Liver (tissue), 9 donors: ENCODE measurements around the gene JAK2. TPM values are rescaled to one million over a fixed set of nuclear protein-coding genes. Genes with fewer than 3 reads are reported as not detected.
"Not testable (repeated sequence)": the region's sequence is repeated elsewhere in the genome, so short reads cannot be mapped to it uniquely, and the experiment has no call there.

Source experiments
- DNase-seq: peaks from one replicate; pipeline ENCODE4 v3.0.0-alpha.2; 2017; ENCODE audit warnings: low spot score
- H3K27ac ChIP-seq, 2 donors: one replicate each; pipeline ENCODE4 v1.7.0; 2013; ENCODE audit warnings: inconsistent platforms in 2 of 2, low read length in 2 of 2, control low read depth in 1 of 2, low read depth in 1 of 2, mild to moderate bottlenecking in 1 of 2
- H3K27me3 ChIP-seq, 4 donors: one replicate each; pipeline versions ENCODE4 v1.6.1 to v1.7.0; 2013; ENCODE audit warnings: low read length in 3 of 4, inconsistent platforms in 1 of 4, mild to moderate bottlenecking in 1 of 4, moderate library complexity in 1 of 4; ENCODE audit not compliant: control insufficient read depth in 4 of 4, insufficient read depth in 4 of 4
- H3K36me3 ChIP-seq, 4 donors: one replicate each; pipeline versions ENCODE4 v1.6.1 to v1.7.0; 2013; ENCODE audit warnings: low read length in 3 of 4, mild to moderate bottlenecking in 3 of 4, low read depth in 1 of 4, moderate library complexity in 1 of 4; ENCODE audit not compliant: control insufficient read depth in 4 of 4, insufficient read depth in 3 of 4
- H3K4me1 ChIP-seq, 4 donors: one replicate each; pipeline versions ENCODE4 v1.6.1 to v1.7.0; 2013; ENCODE audit warnings: low read length in 3 of 4, mild to moderate bottlenecking in 3 of 4, moderate library complexity in 1 of 4; ENCODE audit not compliant: control insufficient read depth in 4 of 4, insufficient read depth in 4 of 4
- H3K4me3 ChIP-seq, 3 donors: one replicate each; pipeline versions ENCODE4 v1.6.1 to v1.7.0; 2013; ENCODE audit warnings: low read length in 3 of 3, control low read depth in 1 of 3, low read depth in 1 of 3, mild to moderate bottlenecking in 1 of 3
- H3K9ac ChIP-seq, 2 donors: one replicate each; pipeline ENCODE4 v1.7.0; 2013; ENCODE audit warnings: low read length in 2 of 2, mild to moderate bottlenecking in 2 of 2, moderate library complexity in 2 of 2, control low read depth in 1 of 2, low read depth in 1 of 2
- H3K9me3 ChIP-seq, 4 donors: one replicate each; pipeline versions ENCODE4 v1.6.1 to v1.7.0; 2013; ENCODE audit warnings: low read length in 3 of 4; ENCODE audit not compliant: control insufficient read depth in 4 of 4
- CTCF ChIP-seq: fragments of 150-350 bp; IDR thresholded peaks from 2 replicates; pipeline ENCODE4 v1.5.1; 2017; ENCODE audit warnings: improper control_type of control experiment, low read depth, low read length; ENCODE audit not compliant: missing input control
- EGR1 ChIP-seq, 2 donors: IDR thresholded peaks; 2 replicates each; pipeline ENCODE4 v1.6.1; 2016 to 2018; ENCODE audit warnings: antibody characterized with exemption in 2 of 2, low read depth in 2 of 2
- FOXA1 ChIP-seq: IDR thresholded peaks from 2 replicates; pipeline ENCODE4 v1.6.1; 2016; ENCODE audit warnings: antibody characterized with exemption
- FOXA2 ChIP-seq: IDR thresholded peaks from 2 replicates; pipeline ENCODE4 v1.6.1; 2016; ENCODE audit warnings: antibody characterized with exemption
- GABPA ChIP-seq, 2 donors: IDR thresholded peaks in 1 of 2; conservative IDR thresholded peaks in 1 of 2; 2 replicates each; pipeline ENCODE4 v1.6.1; 2016; ENCODE audit warnings: antibody characterized with exemption in 2 of 2, mild to moderate bottlenecking in 1 of 2, moderate library complexity in 1 of 2
- HNF4A ChIP-seq, 2 donors: conservative IDR thresholded peaks; 2 replicates each; pipeline ENCODE4 v1.6.1; 2016; ENCODE audit warnings: antibody characterized with exemption in 2 of 2, mild to moderate bottlenecking in 2 of 2
- HNF4G ChIP-seq: IDR thresholded peaks from 2 replicates; pipeline ENCODE4 v1.6.1; 2016; ENCODE audit warnings: antibody characterized with exemption
- JUND ChIP-seq, 2 donors: IDR thresholded peaks; 2 replicates each; pipeline ENCODE4 v1.6.1; 2016; ENCODE audit warnings: antibody characterized with exemption in 2 of 2
- MAX ChIP-seq: IDR thresholded peaks from 2 replicates; pipeline ENCODE4 v1.6.1; 2016; ENCODE audit warnings: antibody characterized with exemption
- NR2F2 ChIP-seq: IDR thresholded peaks from 2 replicates; pipeline ENCODE4 v1.6.1; 2016; ENCODE audit warnings: antibody characterized with exemption
- RAD21 ChIP-seq, 2 donors: IDR thresholded peaks; 2 replicates each; pipeline ENCODE4 v1.6.1; 2016; ENCODE audit warnings: antibody characterized with exemption in 2 of 2, mild to moderate bottlenecking in 2 of 2
- REST ChIP-seq: IDR thresholded peaks from 2 replicates; pipeline ENCODE4 v1.6.1; 2016; ENCODE audit warnings: antibody characterized with exemption, mild to moderate bottlenecking
- RXRA ChIP-seq, 2 donors: IDR thresholded peaks; 2 replicates each; pipeline ENCODE4 v1.6.1; 2017 to 2018; ENCODE audit warnings: antibody characterized with exemption in 2 of 2, mild to moderate bottlenecking in 1 of 2
- SP1 ChIP-seq: IDR thresholded peaks from 2 replicates; pipeline ENCODE4 v1.6.1; 2018; ENCODE audit warnings: antibody characterized with exemption, mild to moderate bottlenecking
- TAF1 ChIP-seq: conservative IDR thresholded peaks from 2 replicates; pipeline ENCODE4 v1.6.1; 2016; ENCODE audit warnings: antibody characterized with exemption, mild to moderate bottlenecking
- YY1 ChIP-seq: IDR thresholded peaks from 2 replicates; pipeline ENCODE4 v1.6.1; 2016; ENCODE audit warnings: antibody characterized with exemption, mild to moderate bottlenecking
- ZBTB33 ChIP-seq: IDR thresholded peaks from 2 replicates; pipeline ENCODE4 v1.6.1; 2016; ENCODE audit warnings: antibody characterized with exemption
- WGBS: extraction: QIAGEN DNeasy Blood & Tissue Kit; methylation state at CpG from one replicate; pipeline ENCODE4 v1.1.7; 2013; 5-methylcytosine and 5-hydroxymethylcytosine counted together
- polyA plus RNA-seq, 2 donors: library from polyadenylated mRNA; stranded (reverse) in 1 of 2; unstranded in 1 of 2; fragments of 200-250 nt in 1 of 2; fragments of >200 nt in 1 of 2; fragmentation: Nextera tagmentation in 1 of 2; extraction: Ambion mirVana in 1 of 2; gene quantifications; one replicate each; pipeline versions ENCODE4 v1.2.1 to v1.2.3, GENCODE V29; 2013 to 2015
- total RNA-seq, 2 donors: library from RNA; depleted of rRNA; stranded (reverse); fragments of >200 nt; gene quantifications; one replicate each; pipeline ENCODE4 v1.2.3, GENCODE V29; 2014
- TF ChIP-seq, protein P1 (sequence below): IDR thresholded peaks from 2 replicates; pipeline ENCODE4 v1.6.1; 2016; ENCODE audit warnings: antibody characterized with exemption
- donor health status: healthy.
- donor health status: healthy.
- donor health status: healthy.
- donor health status: healthy.
- donor health status: healthy.

Gene JAK2
- total and polyA plus RNA-seq, 4 donors, result 1.5 to 21.5 (median 5.1) TPM

GRCh38 chr9:5025416-5025815, 40.3 kb downstream of the JAK2 start:
- TF ChIP-seq EGR1 (IDR thresholded peaks at IDR 0.05; ENCODE audit: low read depth in 2 of 2) (no peak), NR2F2 (no peak), GABPA (IDR thresholded peaks at IDR 0.05 in 1 of 2, conservative IDR thresholded peaks at IDR 0.05 in 1 of 2) (no peak), CTCF (no peak), HNF4G (no peak), RAD21 (IDR thresholded peaks at IDR 0.05) (no peak), YY1 (no peak), JUND (IDR thresholded peaks at IDR 0.05) (no peak), FOXA2 (no peak), TAF1 (no peak), REST (no peak), RXRA (IDR thresholded peaks at IDR 0.05) (no peak), FOXA1 (no peak), ZBTB33 (no peak), MAX (no peak), SP1 (no peak), HNF4A (conservative IDR thresholded peaks at IDR 0.05) (no peak)
- TF ChIP-seq, protein P1, sequence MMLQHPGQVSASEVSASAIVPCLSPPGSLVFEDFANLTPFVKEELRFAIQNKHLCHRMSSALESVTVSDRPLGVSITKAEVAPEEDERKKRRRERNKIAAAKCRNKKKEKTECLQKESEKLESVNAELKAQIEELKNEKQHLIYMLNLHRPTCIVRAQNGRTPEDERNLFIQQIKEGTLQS, result no peak
- Histone ChIP-seq H3K27me3 (no peaks in the 10 kb centered on the region), H3K4me3 (no peak overlapping the region), H3K27ac (no peak overlapping the region), H3K9me3 (no peaks in the 10 kb centered on the region), H3K4me1 (no peaks in the 10 kb centered on the region), H3K9ac (no peak overlapping the region), H3K36me3 (peaks cover 0 to 23% (median 17%) of the 10 kb centered on the region in 4 donors)
- no peak for DNase-seq
- 97% methylated on average over 3 of the region's 3 CpGs for WGBS

DNA sequence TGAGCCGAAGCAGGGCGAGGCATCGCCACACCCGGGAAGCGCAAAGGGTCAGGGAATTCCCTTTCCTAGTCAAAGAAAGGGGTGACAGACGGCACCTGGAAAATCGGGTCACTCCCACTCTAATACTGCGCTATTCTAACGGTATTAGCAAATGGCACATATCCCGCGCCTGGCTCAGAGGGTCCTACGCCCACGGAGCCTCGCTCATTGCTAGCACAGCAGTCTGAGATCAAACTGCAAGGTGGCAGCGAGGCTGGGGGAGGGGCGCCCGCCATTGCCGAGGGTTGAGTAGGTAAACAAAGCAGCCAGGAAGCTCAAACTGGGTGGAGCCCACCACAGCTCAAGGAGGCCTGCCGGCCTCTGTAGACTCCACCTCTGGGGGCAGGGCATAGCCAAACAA, 46.9 kb downstream of the JAK2 start:
- peaks cover 1 to 14% (median 5%) of the 10 kb centered on the region in 4 donors for H3K36me3 ChIP-seq
- H3K9me3 ChIP-seq, DNase-seq, H3K27ac ChIP-seq, H3K4me1 ChIP-seq, H3K27me3 ChIP-seq, H3K4me3 ChIP-seq, H3K9ac ChIP-seq: not testable (repeated sequence)
- 95% methylated on average over 19 of the region's 19 CpGs for WGBS
